ENCODE results near the gene SH3BP5.

The SH3BP5 gene

GRCh38 chr3:15241341-15241740, 91.0 kb downstream of the SH3BP5 start:
- in situ Hi-C loops (cut with MboI; ENCODE audit: low pct_unique_long_range_greater_than_20kb, low sequenced_read_pairs, unreplicated experiment), result no loop called here
- TF ChIP-seq, protein P1, sequence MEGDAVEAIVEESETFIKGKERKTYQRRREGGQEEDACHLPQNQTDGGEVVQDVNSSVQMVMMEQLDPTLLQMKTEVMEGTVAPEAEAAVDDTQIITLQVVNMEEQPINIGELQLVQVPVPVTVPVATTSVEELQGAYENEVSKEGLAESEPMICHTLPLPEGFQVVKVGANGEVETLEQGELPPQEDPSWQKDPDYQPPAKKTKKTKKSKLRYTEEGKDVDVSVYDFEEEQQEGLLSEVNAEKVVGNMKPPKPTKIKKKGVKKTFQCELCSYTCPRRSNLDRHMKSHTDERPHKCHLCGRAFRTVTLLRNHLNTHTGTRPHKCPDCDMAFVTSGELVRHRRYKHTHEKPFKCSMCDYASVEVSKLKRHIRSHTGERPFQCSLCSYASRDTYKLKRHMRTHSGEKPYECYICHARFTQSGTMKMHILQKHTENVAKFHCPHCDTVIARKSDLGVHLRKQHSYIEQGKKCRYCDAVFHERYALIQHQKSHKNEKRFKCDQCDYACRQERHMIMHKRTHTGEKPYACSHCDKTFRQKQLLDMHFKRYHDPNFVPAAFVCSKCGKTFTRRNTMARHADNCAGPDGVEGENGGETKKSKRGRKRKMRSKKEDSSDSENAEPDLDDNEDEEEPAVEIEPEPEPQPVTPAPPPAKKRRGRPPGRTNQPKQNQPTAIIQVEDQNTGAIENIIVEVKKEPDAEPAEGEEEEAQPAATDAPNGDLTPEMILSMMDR (IDR thresholded peaks at IDR 0.05; ENCODE audit: extremely low read depth, insufficient read depth, missing control alignments), result peak; percentile 33
- DNase-seq (ENCODE audit: low spot score), result peak; percentile 22

DNA sequence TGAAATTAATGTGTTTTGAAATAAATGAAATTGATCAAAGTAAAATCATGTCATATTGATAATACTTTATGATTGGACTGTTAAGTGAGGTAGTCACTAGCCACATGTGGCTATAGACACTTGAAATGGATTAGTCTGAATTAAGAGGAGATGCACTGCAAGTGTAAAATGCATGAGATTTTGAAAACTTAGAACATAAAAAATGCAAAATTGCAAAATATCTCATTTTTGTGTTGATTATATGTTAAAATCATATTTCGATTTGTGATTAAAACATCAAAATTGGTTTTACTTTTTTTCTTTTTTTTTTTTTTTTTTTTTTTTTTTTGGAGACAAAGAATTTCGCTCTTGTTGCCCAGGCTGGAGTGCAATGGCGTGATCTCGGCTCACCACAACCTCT, 103.1 kb downstream of the SH3BP5 start:
- in situ Hi-C loops (cut with MboI; ENCODE audit: low pct_unique_long_range_greater_than_20kb, low sequenced_read_pairs, unreplicated experiment), result no loop called here

GRCh38 chr3:15228147-15228546, 104.2 kb downstream of the SH3BP5 start:
- TF ChIP-seq, protein P1 (IDR thresholded peaks at IDR 0.05; ENCODE audit: extremely low read depth, insufficient read depth, missing control alignments), result no peak
- in situ Hi-C loops (cut with MboI; ENCODE audit: low pct_unique_long_range_greater_than_20kb, low sequenced_read_pairs, unreplicated experiment), result no loop called here
- DNase-seq (ENCODE audit: low spot score), result no peak

More for the DNA sequence above, 103.1 kb downstream of the SH3BP5 start:
- TF ChIP-seq, protein P1 (IDR thresholded peaks at IDR 0.05; ENCODE audit: extremely low read depth, insufficient read depth, missing control alignments), result no peak
- no peak for DNase-seq (ENCODE audit: low spot score)

DNA sequence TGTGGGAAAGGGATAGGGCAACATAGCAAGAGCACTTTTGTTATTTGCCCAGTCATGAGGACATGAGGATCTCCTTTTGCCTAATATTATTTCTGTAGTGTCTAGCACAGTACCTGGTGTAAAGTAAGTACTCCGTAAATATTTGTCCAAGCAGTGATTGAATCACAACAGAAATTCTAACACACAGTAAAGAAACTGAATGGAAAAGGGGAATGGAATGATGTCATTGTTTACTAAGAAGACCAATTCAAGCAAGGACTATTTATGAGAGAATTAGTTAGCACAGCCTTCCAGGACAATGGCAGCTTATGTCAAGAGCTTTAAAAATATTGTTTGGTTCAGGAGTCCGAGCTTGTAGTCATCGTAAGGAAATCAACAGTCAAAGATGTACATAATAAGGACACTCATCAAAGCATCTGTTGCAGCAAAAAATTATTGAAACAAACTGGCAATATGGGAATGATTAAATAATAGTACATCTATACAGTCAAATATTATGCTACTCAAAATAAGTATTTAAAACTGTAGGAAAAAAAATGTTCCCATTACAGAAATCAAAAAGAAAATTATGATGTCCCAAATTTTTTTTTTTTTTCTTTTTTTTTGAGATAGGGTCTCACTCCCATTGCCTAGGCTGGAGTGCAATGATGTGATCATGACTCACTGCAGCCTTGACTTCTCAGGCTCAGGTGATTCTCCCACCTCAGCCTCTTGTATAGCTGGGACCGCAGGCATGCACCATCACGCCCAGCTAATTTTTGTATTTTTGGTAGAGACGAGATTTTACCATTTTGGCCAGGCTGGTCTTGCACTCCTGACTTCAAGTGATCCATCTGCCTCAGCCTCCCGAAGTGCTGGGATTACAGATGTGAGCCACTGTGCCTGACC, 108.5 kb downstream of the SH3BP5 start:
- TF ChIP-seq, protein P1 (IDR thresholded peaks at IDR 0.05; ENCODE audit: extremely low read depth, insufficient read depth, missing control alignments), result no peak
- no peak for DNase-seq (ENCODE audit: low spot score)
- in situ Hi-C loops (cut with MboI; ENCODE audit: low pct_unique_long_range_greater_than_20kb, low sequenced_read_pairs, unreplicated experiment), result no loop called here

DNA sequence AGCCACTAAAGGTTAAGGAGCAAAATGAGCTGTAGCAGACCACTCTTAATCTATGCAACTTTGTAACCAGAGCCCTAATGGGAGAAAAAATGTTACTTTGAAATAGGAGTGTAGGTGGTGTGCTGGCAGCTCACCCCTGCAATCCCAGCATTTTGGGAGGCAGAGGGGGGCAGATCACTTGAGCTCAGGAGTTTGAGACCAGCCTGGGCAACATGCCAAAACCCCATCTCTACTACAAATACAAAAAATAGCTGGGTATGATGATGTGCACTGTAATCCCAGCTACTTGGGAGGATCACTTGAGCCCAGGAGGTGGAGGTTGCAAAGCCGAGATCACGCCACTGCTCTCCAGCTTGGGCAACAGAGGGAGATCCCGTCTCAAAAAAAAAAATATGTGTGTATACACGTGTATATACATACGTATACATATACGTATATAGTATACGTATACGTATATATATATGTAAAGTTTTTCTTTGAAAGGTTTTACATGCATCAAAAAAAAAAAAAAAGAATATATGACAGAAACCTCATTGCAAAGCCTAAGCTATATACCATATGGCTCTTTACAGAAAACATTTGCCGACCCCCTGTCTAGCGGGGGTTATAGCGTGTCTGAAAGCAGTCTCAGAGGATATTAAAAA, 110.7 kb downstream of the SH3BP5 start:
- in situ Hi-C loops (cut with MboI; ENCODE audit: low pct_unique_long_range_greater_than_20kb, low sequenced_read_pairs, unreplicated experiment), result no loop called here
- DNase-seq (ENCODE audit: low spot score), result no peak
- TF ChIP-seq, protein P1 (IDR thresholded peaks at IDR 0.05; ENCODE audit: extremely low read depth, insufficient read depth, missing control alignments), result no peak

- in situ Hi-C loops (cut with MboI; ENCODE audit: low pct_unique_long_range_greater_than_20kb, low sequenced_read_pairs, unreplicated experiment), result no loop called here
- TF ChIP-seq, protein P1 (IDR thresholded peaks at IDR 0.05; ENCODE audit: extremely low read depth, insufficient read depth, missing control alignments), result no peak
- no peak for DNase-seq (ENCODE audit: low spot score)
These were observed 111.7 kb downstream of the SH3BP5 start for GRCh38 chr3:15220661-15221060.
